Subcutaneous abdominal adipose tissue (tissue), 5 donors: ENCODE results near the gene NUDT13.

Source experiments
- H3K27ac ChIP-seq: one replicate; pipeline ENCODE4 v1.7.0; 2013; ENCODE audit warnings: low read depth, mild to moderate bottlenecking, inconsistent platforms, low read length, moderate library complexity
- H3K27me3 ChIP-seq, 5 donors: one replicate each; pipeline ENCODE4 v1.7.0; 2013; ENCODE audit warnings: low read length in 5 of 5, inconsistent platforms in 1 of 5; ENCODE audit not compliant: control insufficient read depth in 5 of 5, insufficient read depth in 4 of 5
- H3K36me3 ChIP-seq, 5 donors: one replicate each; pipeline ENCODE4 v1.7.0; 2013; ENCODE audit warnings: low read length in 5 of 5; ENCODE audit not compliant: control insufficient read depth in 5 of 5, insufficient read depth in 5 of 5
- H3K4me1 ChIP-seq, 5 donors: one replicate each; pipeline ENCODE4 v1.7.0; 2013; ENCODE audit warnings: low read length in 5 of 5, mild to moderate bottlenecking in 3 of 5, moderate library complexity in 1 of 5; ENCODE audit not compliant: control insufficient read depth in 5 of 5, insufficient read depth in 5 of 5
- H3K4me3 ChIP-seq, 5 donors: one replicate each; pipeline ENCODE4 v1.7.0; 2013; ENCODE audit warnings: low read length in 5 of 5, low read depth in 1 of 5
- H3K9ac ChIP-seq, 5 donors: one replicate each; pipeline ENCODE4 v1.7.0; 2013; ENCODE audit warnings: low read length in 5 of 5, mild to moderate bottlenecking in 4 of 5, moderate library complexity in 3 of 5
- H3K9me3 ChIP-seq, 5 donors: one replicate each; pipeline ENCODE4 v1.7.0; 2013; ENCODE audit warnings: low read length in 5 of 5; ENCODE audit not compliant: control insufficient read depth in 5 of 5
- donor health status: healthy.
- donor health status: healthy.
- donor health status: healthy.
- donor health status: healthy.
- donor health status: healthy.

Gene NUDT13

DNA sequence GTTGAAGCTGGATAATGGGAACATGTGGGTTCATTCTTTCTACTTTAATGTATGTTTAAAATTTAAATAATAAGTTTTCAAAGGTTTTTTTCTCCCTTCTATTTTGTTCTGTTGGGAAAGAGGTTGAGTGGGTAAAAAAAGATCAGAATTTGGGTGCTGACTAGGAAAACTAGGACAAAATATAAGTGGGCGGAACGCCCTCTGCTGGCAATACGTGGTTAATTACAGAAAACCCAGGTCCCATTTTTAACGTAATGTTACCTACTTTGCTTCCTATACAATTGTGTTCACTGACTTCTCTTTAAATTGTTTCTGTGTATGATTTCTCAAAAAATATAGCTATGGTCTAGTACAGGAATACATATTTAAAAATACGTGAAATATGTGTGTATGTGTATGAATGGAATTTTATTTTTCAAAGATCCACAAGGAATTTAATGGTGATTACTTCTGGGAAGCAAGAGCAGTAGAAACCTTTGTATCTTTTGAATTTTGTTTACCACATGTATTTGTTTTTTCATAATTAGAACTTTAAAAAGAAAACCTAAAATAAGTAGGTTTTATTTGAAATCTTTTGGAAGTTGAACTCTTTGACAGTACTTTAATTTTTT lies 48.9 kb downstream of the NUDT13 start:
- Histone ChIP-seq H3K9me3 (no peaks in the 10 kb centered on the region), H3K36me3 (peaks cover 27 to 47% (median 30%) of the 10 kb centered on the region in 5 donors), H3K4me1 (peaks cover 0 to 10% (median 4%) of the 10 kb centered on the region in 5 donors), H3K27ac (peak overlapping the region; percentile 23), H3K27me3 (no peaks in the 10 kb centered on the region), H3K9ac (no peak overlapping the region), H3K4me3 (no peak overlapping the region)

DNA sequence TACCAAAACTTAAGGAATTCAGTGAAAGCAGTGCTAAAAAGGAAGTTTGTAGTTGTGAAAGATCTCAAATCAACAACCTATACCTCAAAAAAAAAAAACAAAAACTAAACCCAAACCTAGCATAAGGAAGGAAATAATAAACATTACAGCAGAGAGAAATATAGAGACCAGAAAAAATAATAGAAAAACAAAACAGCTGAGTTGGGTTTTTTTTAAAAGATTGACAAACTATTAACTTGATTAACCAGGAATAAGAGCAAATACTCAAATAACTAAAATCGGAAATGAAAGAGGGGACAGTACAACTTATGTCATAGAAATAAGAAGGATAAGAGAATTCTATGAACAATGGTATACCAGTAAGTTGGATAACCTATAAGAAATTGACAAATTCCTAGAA lies 50.8 kb downstream of the NUDT13 start:
- Histone ChIP-seq H3K4me3 (no peak overlapping the region), H3K36me3 (peaks cover 21 to 34% (median 24%) of the 10 kb centered on the region in 5 donors), H3K27ac (no peak overlapping the region), H3K4me1 (peaks cover 0 to 13% (median 5%) of the 10 kb centered on the region in 5 donors), H3K9ac (no peak overlapping the region), H3K27me3 (no peaks in the 10 kb centered on the region), H3K9me3 (no peaks in the 10 kb centered on the region)

DNA sequence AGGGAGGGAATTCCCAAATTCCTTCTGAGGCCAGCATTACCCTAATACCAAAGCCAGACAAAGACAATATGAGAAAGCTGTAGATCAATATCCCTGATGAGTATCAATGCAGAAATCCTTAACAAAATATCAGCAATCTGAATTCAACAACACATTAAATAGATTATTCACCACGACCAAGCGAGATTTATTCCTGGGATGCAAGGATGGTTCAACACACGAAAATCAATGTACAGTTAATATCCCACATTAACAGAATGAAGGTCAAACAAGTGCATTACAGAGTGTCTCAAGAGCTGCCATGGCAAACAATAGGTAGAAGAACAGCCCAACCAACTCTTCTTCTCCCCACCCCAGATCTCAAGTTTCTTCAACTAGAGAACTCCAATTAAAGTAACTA lies 51.4 kb downstream of the NUDT13 start:
- Histone ChIP-seq H3K4me1 (peaks cover 0 to 16% (median 8%) of the 10 kb centered on the region in 5 donors), H3K36me3 (peaks cover 17 to 28% (median 19%) of the 10 kb centered on the region in 5 donors), H3K27me3 (no peaks in the 10 kb centered on the region), H3K27ac (no peak overlapping the region), H3K9ac (no peak overlapping the region), H3K9me3 (no peaks in the 10 kb centered on the region), H3K4me3 (no peak overlapping the region)

DNA sequence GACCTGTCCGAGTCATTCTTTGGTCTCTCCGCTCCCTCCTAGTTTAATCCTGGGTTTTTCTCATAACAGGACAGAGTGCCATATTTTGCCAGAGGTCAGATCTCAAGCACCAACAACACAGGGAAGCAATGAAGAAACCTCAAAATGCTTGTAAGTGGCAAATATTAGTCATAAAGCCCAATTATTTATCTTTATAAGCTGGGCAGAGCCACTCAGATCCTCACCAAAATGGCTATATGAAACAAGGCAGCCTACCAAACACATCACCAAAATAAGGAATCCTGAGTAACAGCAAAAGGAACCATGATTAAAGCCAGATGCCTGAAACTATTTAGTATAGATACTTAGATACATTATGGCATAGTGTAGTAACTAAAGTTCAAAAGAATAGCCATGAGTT lies 52.8 kb downstream of the NUDT13 start:
- H3K27ac ChIP-seq, result peak overlapping the region; percentile 33
- no peaks in the 10 kb centered on the region for H3K9me3 ChIP-seq
- H3K4me3 ChIP-seq, result no peak overlapping the region
- peaks cover 17 to 26% (median 19%) of the 10 kb centered on the region in 5 donors for H3K36me3 ChIP-seq
- peak overlapping the region in 2 of 5 donors; percentile 25 to 41 for H3K9ac ChIP-seq
- H3K4me1 ChIP-seq, result peaks cover 0 to 26% (median 18%) of the 10 kb centered on the region in 5 donors
- no peaks in the 10 kb centered on the region for H3K27me3 ChIP-seq

DNA sequence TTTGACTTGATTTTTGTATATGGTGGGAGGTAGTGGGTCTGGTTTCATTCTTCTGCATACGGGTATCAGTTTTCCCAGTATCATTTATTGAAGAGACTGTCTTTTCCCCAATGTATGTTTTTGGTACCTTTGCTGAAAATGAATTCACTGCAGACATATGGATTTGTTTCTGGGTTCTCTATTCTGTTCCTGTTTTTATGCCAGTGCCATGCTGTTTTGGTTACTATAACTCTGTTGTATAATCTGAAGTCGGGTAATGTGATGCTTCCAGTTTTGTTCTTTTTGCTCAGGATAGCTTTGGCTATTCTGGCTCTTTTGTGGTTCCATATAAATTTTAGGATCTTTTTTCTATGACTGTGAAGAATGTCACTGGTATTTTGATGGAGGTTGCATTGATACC lies 56.7 kb downstream of the NUDT13 start:
- peaks cover 3 to 34% (median 23%) of the 10 kb centered on the region in 5 donors for H3K4me1 ChIP-seq
- H3K9me3 ChIP-seq, result no peaks in the 10 kb centered on the region
- peak overlapping the region in 4 of 5 donors; percentile 94 to 100 (median 98) for H3K9ac ChIP-seq
- H3K27me3 ChIP-seq, result no peaks in the 10 kb centered on the region
- H3K27ac ChIP-seq, result peak overlapping the region; percentile 99
- H3K4me3 ChIP-seq, result peak overlapping the region; percentile 87 to 95 (median 90)
- peaks cover 9 to 18% (median 14%) of the 10 kb centered on the region in 5 donors for H3K36me3 ChIP-seq

DNA sequence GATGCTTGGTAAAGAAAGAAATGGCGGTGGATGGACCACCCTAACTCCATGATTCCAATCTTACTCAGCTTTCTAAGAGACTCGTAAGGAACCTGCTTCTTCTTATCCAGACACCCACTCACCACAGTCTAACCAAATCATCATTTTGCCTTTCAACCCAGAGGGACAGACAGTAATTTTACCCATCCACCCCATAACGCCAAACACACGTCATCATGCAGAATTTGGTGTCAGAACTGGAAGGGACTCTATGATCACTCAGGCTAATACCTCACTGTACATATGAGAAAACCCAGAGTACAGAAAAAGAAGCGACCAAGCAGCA lies 57.2 kb downstream of the NUDT13 start:
- peaks cover 7 to 14% (median 10%) of the 10 kb centered on the region in 5 donors for H3K36me3 ChIP-seq
- peak overlapping the region; percentile 87 to 95 (median 90) for H3K4me3 ChIP-seq
- H3K9ac ChIP-seq, result peak overlapping the region; percentile 94 to 100 (median 100)
- peak overlapping the region; percentile 99 for H3K27ac ChIP-seq
- H3K4me1 ChIP-seq, result peaks cover 3 to 33% (median 21%) of the 10 kb centered on the region in 5 donors
- no peaks in the 10 kb centered on the region for H3K27me3 ChIP-seq
- no peaks in the 10 kb centered on the region for H3K9me3 ChIP-seq

DNA sequence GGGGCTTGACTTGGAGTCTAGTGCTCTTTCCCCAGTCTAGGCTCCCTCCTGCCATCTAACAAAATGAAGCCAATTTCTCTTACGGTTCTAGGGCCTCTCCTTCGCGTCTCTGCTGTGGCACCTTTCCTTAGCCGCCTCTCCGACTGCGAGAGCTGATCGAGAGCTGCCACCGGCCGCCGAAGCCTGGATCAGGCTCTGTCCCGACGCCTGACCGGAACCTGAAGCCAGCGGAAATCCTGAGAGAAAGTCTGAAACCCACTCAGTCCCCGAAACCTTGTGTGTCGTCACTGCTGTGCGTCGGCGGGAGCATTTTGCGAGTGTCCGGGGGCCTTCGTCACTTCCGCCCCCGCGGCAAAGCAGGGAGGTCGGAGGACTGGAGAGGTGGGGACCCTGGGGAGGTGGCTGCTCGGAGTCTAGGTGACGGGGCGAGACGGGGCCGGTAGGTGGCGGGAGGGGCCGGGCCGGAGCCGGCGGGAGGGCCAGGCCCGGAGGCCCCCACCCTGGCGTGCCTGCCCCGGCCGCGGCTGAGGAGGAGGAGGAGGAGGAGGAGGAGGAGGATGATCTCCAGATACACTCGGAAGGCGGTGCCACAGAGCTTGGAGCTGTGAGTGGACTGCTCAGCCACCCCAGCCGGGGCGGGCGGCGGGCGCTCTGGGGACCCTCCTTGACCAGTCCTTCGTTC lies 57.7 kb downstream of the NUDT13 start, which contains the start of the genes ECD and FAM149B1:
Gene ECD, minus strand, starts transcription at position 226 of the 682 bp plus-strand sequence. CDS start 4,071 bp downstream, outside the sequence.
Gene FAM149B1, plus strand, starts transcription at position 337 of the 682 bp plus-strand sequence. Its CDS starts 221 bp downstream, at position 558.
- no peaks in the 10 kb centered on the region for H3K9me3 ChIP-seq
- peak within 1 kb of the TSS; percentile 99 for H3K27ac ChIP-seq
- peak within 1 kb of the TSS; percentile 94 to 100 (median 100) for H3K9ac ChIP-seq
- no peaks in the 10 kb centered on the region for H3K27me3 ChIP-seq
- peak within 1 kb of the TSS; percentile 87 to 95 (median 91) for H3K4me3 ChIP-seq
- peaks cover 2 to 9% (median 6%) of the 10 kb centered on the region in 5 donors for H3K36me3 ChIP-seq
- peaks cover 3 to 28% (median 21%) of the 10 kb centered on the region in 5 donors for H3K4me1 ChIP-seq

DNA sequence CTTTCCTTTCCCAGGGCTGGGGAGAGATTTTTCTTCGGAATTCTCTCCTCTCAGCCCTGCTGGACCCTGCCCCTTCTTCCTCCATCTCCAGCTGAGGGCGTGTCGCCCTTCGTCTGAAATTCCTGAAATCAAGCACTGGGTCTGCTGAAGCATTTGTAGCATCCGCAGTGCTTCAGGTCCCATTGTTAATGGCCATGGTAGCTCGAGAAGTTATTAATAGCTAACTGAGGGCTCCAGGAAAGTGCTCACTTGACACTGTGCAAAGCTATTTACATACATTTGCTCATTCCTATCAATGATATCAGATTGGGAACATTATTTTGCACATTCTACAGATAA lies 58.2 kb downstream of the NUDT13 start:
- Histone ChIP-seq H3K36me3 (peaks cover 2 to 9% (median 3%) of the 10 kb centered on the region in 5 donors), H3K4me1 (peaks cover 3 to 24% (median 21%) of the 10 kb centered on the region in 5 donors), H3K9me3 (no peaks in the 10 kb centered on the region), H3K27me3 (no peaks in the 10 kb centered on the region), H3K4me3 (peak overlapping the region; percentile 87 to 95 (median 91)), H3K27ac (peak overlapping the region; percentile 99), H3K9ac (peak overlapping the region; percentile 75 to 100 (median 95))

DNA sequence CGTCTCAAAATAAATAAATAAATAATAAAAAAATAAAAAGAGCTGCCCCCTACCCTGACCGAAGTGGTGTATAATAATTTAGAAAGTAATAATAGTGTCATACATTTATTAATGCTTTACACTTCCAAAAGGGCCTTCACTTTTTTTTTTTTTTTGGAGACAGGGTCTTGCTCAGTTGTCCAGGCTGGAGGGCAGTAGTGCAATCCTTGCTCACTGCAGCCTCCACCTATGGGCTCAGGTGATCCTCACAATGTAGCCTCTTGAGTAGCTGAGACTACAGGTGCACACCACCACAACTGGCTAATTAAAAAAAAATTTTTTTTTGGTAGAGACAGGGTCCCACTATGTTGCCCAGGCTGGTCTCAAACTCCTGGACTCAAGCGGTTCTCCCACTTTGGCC lies 59.1 kb downstream of the NUDT13 start:
- Histone ChIP-seq H3K9me3 (no peaks in the 10 kb centered on the region), H3K4me1 (peaks cover 3 to 24% (median 17%) of the 10 kb centered on the region in 5 donors), H3K36me3 (peaks cover 0 to 7% (median 0%) of the 10 kb centered on the region in 5 donors), H3K9ac (no peak overlapping the region), H3K27ac (no peak overlapping the region), H3K27me3 (no peaks in the 10 kb centered on the region), H3K4me3 (no peak overlapping the region)

DNA sequence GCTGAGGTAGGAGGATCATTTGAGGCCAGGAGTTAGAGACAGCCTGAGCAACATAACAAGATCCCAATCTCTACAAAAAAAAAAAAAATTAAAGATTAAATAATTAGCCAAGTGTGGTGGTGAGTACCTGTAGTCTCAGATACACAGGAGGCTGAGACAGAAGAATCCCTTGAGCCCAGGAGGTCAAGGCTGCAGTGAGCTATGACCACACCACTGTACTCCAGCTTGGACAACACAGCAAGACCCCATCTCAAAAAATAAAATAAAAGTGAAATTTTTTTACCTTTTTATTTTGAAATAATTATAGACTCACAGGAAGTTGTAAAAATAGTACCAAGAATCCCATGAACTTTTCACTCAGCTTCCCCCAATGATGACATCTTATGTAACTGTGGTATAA lies 62.6 kb downstream of the NUDT13 start:
- no peak overlapping the region for H3K9ac ChIP-seq
- no peak overlapping the region for H3K27ac ChIP-seq
- H3K4me1 ChIP-seq, result peaks cover 3 to 8% (median 8%) of the 10 kb centered on the region in 5 donors
- H3K27me3 ChIP-seq, result no peaks in the 10 kb centered on the region
- H3K9me3 ChIP-seq, result no peaks in the 10 kb centered on the region
- H3K4me3 ChIP-seq, result no peak overlapping the region
- H3K36me3 ChIP-seq, result peaks cover 11 to 23% (median 21%) of the 10 kb centered on the region in 5 donors
